ENCODE data around the gene AXIN1. TPM values are rescaled to one million over a fixed set of nuclear protein-coding genes. Genes with fewer than 3 reads are reported as not detected.
"Not testable (repeated sequence)": the region's sequence is repeated elsewhere in the genome, so short reads cannot be mapped to it uniquely, and the experiment has no call there.

AXIN1 gene
- total RNA-seq, 3 donors from 2014 or later, result 33.0 to 46.3 (median 40.0) TPM

DNA sequence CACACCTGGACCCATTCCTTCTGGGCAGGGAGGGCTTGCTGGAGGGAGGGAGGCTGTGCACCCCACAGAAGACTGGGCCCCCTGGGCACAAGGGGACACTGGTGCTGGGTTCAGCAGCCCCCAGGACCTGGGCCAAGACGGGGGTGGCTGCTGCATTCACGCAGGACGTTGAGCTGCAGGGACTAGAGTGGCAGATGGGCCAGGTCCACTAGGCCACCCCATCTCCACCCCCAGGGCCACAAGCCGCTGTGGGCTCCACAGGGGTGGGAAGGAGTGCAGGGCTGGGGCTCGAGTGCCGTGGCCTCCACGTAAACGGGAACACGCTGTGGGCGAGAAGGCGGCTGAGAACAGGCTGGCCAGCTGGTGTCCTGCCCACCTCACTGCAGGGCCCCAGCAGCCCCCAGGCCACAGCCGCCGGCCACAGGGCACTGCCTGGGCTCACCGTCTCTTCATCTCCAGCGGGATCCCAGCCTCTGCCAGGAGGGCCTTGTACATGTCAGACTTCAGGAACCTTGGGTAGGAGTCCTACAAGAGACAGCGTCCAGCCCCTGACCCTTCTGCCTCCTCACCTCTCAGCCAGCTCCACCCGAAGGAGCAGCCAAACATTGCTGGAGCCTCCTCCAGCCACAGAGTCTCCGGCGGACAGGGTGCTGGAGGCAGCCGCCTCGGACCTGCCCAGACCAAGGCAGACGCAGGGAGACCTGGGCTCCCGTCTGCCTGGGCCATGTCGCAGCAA, 83.3 kb downstream of the AXIN1 start:
- Histone ChIP-seq H3K4me1 (ENCODE audit: low read depth) (peaks cover 6% of the 10 kb centered on the region), H3K36me3 (ENCODE audit: low read depth) (no peaks in the 10 kb centered on the region), H3K9me3 (no peaks in the 10 kb centered on the region), H3K4me3 (no peak overlapping the region)
- DNase-seq (no peak), ATAC-seq (no peak)
- TF ChIP-seq, protein P1, sequence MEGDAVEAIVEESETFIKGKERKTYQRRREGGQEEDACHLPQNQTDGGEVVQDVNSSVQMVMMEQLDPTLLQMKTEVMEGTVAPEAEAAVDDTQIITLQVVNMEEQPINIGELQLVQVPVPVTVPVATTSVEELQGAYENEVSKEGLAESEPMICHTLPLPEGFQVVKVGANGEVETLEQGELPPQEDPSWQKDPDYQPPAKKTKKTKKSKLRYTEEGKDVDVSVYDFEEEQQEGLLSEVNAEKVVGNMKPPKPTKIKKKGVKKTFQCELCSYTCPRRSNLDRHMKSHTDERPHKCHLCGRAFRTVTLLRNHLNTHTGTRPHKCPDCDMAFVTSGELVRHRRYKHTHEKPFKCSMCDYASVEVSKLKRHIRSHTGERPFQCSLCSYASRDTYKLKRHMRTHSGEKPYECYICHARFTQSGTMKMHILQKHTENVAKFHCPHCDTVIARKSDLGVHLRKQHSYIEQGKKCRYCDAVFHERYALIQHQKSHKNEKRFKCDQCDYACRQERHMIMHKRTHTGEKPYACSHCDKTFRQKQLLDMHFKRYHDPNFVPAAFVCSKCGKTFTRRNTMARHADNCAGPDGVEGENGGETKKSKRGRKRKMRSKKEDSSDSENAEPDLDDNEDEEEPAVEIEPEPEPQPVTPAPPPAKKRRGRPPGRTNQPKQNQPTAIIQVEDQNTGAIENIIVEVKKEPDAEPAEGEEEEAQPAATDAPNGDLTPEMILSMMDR (IDR thresholded peaks at IDR 0.05), result no peak
- intact Hi-C loops (cut with DNase I, micrococcal nuclease), result no loop called here

DNA sequence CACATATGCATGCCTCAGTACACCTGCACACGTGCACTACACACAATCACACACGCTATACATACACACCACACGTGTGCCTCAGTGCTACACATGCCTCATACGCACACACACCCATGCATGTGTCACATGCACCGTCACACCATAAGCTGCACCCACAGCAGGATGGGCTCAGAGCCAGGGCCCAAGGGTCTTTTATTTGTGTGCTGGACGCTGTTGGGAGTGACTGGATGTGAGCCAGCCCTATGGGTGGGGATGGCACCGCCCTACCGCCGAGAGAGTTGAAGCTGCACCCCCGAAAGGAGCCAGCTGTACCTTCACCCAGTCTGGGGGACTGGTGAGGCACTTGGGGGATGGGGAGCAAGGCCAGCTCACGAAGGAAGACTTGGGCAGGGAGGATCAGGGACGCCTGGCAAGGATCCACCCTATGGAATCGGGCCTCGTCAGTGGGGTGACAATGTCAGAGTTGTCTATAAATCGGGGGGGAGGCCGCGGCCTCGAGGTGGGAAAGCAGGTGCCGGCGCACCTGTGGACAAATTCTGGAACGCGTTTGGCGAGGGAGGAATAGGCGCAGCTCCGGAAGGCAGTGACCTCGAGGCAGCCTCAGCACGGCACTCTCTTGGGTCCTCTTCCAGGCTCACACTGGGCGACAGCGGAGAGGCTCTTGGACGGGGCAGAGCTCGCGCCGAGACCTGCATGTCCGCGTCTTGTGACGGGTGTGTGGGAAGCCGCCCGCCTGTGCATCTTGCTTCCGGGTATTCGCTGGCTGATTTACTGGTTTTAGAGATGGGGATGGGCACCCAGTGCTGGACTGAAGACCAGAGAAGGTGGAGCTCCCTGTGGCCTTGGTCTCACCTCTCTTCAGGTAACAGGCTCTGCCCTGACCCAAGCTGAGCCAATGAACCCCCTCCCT, 84.1 kb downstream of the AXIN1 start:
- no peak overlapping the region for H3K4me3 ChIP-seq
- ATAC-seq, result peak; percentile 58

DNA sequence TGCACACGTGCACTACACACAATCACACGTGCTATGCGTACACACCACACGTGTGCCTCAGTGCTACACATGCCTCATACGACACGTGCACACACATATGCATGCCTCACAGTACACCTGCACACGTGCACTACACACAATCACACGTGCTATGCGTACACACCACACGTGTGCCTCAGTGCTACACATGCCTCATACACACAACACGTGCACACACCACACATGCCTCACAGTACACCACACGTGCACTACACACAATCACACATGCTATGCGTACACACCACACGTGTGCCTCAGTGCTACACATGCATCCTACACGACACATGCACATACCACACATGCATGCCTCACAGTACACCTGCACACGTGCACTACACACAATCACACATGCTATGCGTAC, 85.0 kb downstream of the AXIN1 start:
- DNase-seq; ATAC-seq; H3K36me3 ChIP-seq (ENCODE audit: low read depth); H3K9me3 ChIP-seq; intact Hi-C loops (cut with DNase I, micrococcal nuclease); H3K4me3 ChIP-seq; H3K4me1 ChIP-seq (ENCODE audit: low read depth): not testable (repeated sequence)

More for the DNA sequence above, 84.1 kb downstream of the AXIN1 start:
- Histone ChIP-seq H3K4me1 (ENCODE audit: low read depth) (peaks cover 2% of the 10 kb centered on the region), H3K36me3 (ENCODE audit: low read depth) (no peaks in the 10 kb centered on the region), H3K9me3 (no peaks in the 10 kb centered on the region)
- TF ChIP-seq, protein P1 (IDR thresholded peaks at IDR 0.05), result no peak
- DNase-seq, result peak; percentile 73 to 86 (median 85)
- intact Hi-C loops (cut with DNase I, micrococcal nuclease), result no loop called here

DNA sequence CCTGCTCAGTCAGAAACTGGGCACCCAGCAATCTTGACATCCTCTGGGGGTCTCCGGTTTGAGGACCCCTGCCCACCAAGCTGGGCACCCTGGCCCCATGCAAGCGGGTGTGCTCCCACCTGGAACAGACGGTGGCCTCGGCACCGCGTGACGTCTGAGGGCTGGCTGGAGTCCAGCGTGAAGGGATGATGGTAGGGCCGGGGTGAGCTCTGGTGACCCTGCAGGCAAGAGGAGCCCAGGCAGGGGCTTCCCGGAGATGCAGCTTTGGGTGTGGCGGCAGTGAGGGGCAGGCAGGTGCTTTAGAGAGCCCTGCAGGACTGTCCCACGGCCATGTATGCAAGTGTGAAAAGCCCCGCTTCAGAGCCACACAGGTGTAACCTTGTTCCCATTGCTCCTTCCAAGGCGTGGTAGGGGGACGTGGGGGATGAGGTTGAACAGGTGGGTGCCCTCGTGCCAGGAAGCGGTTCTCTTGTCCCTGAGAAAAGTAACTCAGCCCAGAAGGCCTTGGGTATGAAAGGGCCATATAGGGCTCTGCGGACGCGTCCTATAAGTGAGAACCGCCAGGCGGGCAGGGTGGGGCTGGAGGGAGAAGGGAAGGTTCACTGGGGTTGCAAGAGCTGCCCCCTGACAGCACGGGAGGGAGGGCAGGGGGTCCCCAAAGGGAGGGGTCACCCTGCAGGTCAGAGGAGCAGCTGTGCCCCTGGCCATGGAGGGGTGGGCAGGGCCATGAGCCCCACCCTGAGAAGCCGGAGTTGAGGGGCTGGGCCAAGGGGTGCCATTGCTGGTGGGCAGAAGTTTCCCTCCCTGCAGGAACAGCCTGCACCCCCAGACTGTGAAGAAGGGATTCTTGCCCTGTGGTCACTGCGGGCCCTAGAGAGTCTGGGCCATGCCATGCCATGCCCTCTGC, 86.0 kb downstream of the AXIN1 start:
- Histone ChIP-seq H3K4me3 (no peak overlapping the region), H3K4me1 (ENCODE audit: low read depth) (no peaks in the 10 kb centered on the region), H3K36me3 (ENCODE audit: low read depth) (no peaks in the 10 kb centered on the region), H3K9me3 (no peaks in the 10 kb centered on the region)
- TF ChIP-seq, protein P1 (IDR thresholded peaks at IDR 0.05), result no peak
- ATAC-seq, result no peak
- intact Hi-C loops (cut with DNase I, micrococcal nuclease), result no loop called here
- DNase-seq, result no peak

DNA sequence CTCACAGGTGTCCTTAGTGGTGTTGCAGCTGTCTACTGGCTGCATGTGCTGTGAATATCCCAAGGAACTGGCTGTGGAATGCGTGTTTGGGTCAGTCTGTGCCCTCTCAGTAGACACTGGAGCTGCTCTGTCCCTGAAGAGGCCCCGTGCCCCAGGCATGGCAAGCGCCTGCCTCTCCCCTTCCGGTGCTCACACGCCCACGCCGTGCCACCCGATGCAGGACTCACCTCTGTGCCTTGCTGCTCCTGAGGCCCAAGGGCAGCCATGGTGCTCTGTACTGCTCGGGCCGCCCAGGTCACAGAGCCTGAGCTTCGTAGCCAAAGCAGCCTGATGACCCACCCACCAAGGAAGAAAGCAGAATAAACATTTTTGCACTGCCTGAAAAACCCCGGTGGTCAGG, 86.8 kb downstream of the AXIN1 start:
- TF ChIP-seq, protein P1 (IDR thresholded peaks at IDR 0.05), result no peak
- Histone ChIP-seq H3K36me3 (ENCODE audit: low read depth) (no peaks in the 10 kb centered on the region), H3K9me3 (no peaks in the 10 kb centered on the region), H3K4me1 (ENCODE audit: low read depth) (no peaks in the 10 kb centered on the region), H3K4me3 (no peak overlapping the region)
- DNase-seq (no peak), ATAC-seq (peak; percentile 39)
- intact Hi-C loops (cut with DNase I, micrococcal nuclease), result no loop called here

Data from mucosa of descending colon (tissue), 3 donors.